CD4-positive, alpha-beta T cell treated with Interleukin-17A for 1 hour (primary cell): ENCODE results near the gene SGCD.
A peak's percentile ranks its signal among the peaks of the same experiment; 100 is the strongest.

Source experiments
- DNase-seq: peaks from one replicate; pipeline ENCODE4 v3.0.0-alpha.2; 2020

Gene SGCD

GRCh38 chr5:156363861-156364260, 36.9 kb downstream of the SGCD start:
- DNase-seq, result no peak

DNA sequence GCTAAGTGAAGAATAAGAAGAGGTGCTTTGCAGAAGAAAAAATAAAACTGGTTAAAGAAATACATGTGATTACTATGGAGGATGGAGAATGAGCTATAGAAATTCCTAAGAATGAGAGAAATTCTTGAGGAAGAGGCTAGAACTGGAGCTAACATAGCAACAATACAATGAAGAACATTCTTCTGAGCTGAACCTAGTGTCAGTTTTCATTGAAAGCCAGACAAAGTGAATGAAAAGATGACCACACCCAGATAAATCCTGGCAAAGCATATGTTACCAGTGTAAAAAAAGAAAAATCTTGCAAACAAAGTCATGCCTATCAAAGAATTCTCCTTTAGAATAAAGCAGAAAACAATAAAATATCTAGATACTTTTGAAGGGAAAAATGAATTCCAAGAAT, 39.6 kb downstream of the SGCD start:
- no peak for DNase-seq

DNA sequence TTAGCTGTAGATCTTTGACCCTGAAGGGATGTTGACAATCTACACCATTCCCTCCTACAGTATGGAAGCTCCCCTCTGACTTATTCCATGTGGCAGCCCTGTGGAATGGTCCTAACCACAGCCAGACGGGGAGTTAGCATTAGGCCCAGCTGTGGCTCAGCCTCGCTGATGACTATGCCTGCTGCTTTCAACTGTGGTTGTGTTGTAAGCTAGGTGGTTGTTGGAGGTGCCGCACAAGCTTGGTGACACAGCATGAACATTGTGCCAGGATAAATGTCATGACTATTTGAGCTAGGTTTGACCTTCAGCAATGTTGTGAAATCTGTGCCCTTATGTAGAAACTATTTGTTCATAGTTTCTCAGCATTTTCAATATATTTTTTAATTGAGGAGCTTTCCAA, 40.6 kb downstream of the SGCD start:
- DNase-seq, result no peak

DNA sequence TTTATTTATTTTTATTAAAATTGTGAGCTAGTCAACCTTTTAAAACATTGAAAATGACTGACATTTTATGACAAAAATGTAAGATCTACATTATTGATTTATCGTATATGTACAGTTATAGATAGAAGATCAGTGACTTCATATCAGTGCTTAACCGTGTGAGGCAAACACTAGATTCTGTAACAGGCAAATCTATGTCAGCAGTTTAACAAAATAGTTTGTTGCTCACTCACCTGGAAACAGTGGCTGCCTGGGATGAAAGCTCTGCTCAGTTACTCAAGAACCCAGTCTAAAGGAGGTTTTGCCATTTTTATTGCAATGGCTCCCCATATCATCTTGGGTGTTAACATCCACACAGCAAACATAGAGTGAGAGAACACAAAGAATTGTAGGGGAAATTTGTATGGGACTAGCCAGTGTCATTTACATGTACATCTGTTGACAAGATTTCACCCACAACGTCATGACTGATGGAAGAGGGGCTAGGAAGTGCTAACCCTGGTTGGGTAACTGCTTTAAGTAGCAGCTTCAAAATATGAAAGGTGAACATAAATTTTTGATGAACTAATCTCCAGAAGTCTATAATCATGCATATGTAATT, 49.0 kb downstream of the SGCD start:
- no peak for DNase-seq

DNA sequence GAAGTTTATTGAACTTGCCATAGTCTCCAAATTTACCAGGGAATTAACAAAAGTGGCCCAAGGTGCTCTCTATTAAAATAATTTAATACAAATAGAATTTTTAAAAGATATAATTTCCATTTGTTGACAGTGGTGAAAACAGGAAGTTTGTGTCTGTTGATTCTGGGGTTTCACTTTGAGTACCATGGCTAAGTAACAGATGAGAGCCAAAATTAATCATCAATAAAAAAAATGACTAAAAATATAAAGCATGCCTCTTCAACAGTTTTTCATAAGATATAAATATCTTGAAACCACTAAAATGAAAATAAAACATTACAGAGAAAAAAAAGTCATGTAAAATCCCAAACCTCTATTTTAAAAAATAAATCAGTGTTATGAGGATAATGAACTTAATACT, 49.8 kb downstream of the SGCD start:
- DNase-seq, result no peak

GRCh38 chr5:156378159-156378558, 51.2 kb downstream of the SGCD start:
- DNase-seq, result no peak

DNA sequence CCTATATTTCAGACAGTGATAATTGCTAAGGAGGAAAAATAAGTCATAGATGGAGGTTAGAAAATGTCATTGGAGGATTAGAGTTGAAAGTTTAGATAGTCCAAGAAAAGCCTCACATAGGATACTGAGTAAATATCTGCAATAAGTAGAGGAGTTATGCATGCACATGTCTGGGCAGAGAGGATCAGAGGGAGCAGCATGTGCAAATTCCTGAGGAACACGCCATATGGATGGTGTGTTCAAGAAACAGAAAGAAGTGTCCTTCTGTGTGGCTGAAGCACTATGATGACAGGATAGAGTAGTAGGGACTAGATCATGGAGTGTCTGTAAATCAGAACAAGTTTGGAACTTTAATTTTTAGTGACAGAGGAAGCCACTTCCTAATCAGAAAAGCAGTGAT, 52.2 kb downstream of the SGCD start:
- DNase-seq, result no peak

GRCh38 chr5:156380848-156381247, 53.9 kb downstream of the SGCD start:
- DNase-seq, result no peak

GRCh38 chr5:156383510-156384265, 56.7 kb downstream of the SGCD start:
- no peak for DNase-seq

GRCh38 chr5:156385416-156385815, 58.5 kb downstream of the SGCD start:
- no peak for DNase-seq

DNA sequence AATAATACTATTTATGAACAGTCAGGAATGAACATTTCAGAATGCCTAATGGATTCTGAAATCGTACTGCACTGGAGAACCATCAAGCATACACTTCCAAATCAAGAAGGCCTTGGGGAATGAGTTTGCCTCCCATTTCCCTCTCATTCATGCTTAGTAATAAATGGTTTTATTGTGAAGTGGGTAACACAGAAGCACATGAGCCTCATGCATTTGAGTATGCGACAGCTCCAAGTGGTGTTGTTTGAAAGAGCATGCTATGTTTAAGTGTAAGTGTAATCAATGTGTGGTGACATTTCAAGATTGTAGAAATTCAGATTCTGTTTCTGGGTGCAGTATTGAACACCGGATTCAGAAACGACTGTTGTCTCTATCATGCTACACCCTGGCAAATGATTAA, 60.0 kb downstream of the SGCD start:
- DNase-seq, result no peak

GRCh38 chr5:156387391-156387790, 60.4 kb downstream of the SGCD start:
- DNase-seq, result no peak

- DNase-seq, result no peak
Measured at GRCh38 chr5:156388233-156388632, 61.3 kb downstream of the SGCD start.

DNA sequence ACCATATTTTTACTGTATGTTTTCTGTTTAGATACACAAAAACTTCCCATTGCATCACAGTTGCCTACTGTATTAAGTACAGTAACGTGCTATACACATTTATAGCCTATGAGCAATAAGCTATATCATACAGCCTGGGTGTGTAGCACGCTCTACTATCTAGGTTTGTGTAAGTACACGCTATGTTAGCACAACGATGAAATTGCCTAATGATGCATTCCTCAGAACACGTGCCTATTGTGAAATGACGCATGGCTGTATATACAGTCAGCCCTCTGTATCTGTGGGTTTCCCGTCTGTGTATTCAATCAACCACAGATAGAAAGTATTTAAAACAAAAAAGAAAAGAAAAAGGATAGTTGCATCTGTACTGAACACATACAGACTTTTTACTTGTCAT, 64.2 kb downstream of the SGCD start:
- no peak for DNase-seq

DNA sequence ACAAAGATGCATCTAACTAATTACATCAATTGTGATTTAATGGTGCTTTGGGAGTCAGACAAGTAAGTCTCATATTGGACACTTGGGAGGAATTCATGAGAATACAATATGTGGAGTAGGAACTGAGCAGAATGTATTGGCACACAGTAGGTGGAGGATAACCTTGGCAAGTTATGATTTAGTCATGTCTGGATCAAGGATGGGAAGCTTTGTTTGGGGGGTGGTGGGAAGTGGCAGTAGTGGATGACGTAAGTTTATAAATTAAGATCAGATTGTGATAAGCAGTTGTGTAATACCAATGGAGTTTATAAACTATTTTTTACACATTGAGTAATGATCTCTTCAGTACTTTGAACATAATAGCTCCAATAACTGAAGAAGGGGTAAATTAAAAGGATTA, 67.0 kb downstream of the SGCD start:
- DNase-seq, result no peak

DNA sequence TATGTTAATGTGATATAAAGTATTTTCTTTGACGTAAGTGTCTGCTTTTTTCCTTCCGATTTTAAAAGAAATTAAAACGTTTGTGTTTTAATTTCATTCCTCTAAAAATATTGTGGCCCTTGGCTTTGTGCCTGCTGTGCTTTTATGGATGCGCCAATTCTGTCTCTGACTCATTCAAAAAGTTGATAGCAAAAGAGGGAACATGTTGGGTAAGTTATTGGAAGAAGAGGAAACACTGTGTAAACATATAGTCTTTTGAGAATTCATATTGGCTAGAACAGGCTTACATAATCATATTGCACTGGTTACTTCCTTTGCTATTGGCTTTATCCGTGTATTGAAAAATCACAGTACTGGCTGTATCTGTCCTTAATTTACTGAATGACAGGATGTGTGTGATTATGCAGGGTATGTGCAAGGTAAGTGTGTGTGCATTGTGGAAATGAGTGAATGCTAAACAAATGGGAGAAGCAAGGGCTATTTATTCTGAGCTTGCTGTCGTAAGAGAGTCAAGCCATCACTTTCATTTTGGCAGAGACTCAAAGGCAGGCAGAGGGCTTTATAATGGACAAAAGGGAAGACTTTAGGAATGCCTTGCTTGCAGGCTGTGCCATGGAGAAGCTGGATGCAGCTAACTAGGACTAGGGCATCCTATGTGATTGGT, 67.8 kb downstream of the SGCD start:
- no peak for DNase-seq

DNA sequence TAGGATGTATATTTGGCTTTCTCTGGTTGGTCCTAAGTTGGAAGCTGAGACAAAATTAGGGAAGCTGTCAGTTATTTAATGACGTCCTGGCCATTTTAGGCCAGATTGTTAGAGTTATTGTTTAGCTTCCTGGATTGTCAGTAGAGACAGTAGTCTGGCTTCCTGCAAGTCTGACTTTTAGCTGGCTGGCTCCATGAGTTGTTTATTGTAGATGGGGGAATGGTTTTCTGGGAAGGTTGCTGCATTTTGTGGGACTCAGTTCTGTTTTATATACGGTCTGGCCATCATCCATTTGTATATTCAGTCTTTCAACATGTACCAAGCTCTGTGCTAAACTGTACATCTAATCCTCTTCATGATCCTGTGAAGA, 68.3 kb downstream of the SGCD start:
- DNase-seq, result no peak

GRCh38 chr5:156396063-156396829, 69.3 kb downstream of the SGCD start:
- no peak for DNase-seq

GRCh38 chr5:156396830-156397081, 69.8 kb downstream of the SGCD start:
- no peak for DNase-seq

- no peak for DNase-seq
Measured at GRCh38 chr5:156399323-156399722, 72.4 kb downstream of the SGCD start.

- DNase-seq, result no peak
Measured at GRCh38 chr5:156400231-156400986, 73.4 kb downstream of the SGCD start.

DNA sequence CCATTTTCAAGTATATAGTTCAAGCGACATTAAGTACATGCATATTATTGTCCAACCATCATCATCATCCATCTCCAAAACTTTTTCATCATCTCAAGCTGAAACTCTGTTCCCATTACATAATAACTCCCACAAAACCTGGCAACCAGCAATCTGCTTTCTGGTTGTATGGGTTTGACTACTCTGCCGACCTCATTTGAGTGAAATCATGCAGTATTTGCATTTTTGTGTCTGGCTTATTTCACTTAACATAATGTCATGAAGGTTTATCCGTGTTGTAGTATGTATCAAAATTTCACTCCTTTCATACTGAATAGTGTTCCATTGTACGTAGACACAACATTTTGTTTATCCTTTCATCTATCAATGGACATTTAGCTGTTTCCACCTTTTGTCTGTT, 74.8 kb downstream of the SGCD start:
- DNase-seq, result no peak

DNA sequence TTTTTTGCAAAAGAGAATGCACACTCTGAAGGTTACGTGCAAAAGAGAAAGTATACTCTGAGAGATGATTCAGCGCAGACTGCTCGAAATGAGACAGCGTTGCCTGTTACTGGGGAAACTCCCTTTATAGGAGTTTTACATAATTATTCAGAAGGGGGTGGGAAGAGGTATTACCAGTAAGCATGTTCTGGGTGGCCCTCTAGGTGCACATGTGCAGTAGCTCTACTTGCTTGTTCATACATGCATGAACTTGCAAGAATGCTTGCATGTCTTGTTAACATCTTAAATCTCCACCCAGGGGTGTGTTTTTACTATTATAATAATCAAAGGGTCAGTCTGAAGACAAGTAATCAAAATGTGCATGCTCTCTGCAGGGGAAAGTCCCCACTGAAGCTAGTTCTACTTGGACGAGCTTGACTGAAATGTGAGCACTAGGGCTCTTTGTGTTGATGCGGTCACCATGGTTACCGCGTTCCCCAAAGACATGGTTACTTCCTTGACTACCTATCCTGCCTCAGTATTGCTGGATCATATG, 75.5 kb downstream of the SGCD start:
- peak; percentile 64 for DNase-seq
